Testis (tissue), 2 donors: Measurements from ENCODE around the gene LOXL3.

Experiments used
- CTCF ChIP-seq, 3 experiments: fragments of 450-650 bp in 2 of 3; fragments of 200-600 bp in 1 of 3; sonication (generic) in 1 of 3; IDR thresholded peaks; one replicate each; pipeline ENCODE4 v1.5.1; 2016 to 2019; ENCODE audit warnings: antibody characterized with exemption in 3 of 3, mild to moderate bottlenecking in 2 of 3, moderate library complexity in 1 of 3
- POLR2A ChIP-seq: fragments of 450-650 bp; IDR thresholded peaks from one replicate; pipeline ENCODE4 v1.6.1; 2017; ENCODE audit warnings: antibody characterized with exemption, mild to moderate bottlenecking, moderate library complexity

- TF ChIP-seq POLR2A (no peak), CTCF (IDR thresholded peaks at IDR 0.05) (no peak)
Measured at GRCh38 chr2:74566754-74567085, 13.0 kb upstream of the LOXL3 start.
